Loucy (cell line): ENCODE results near the gene ANXA11.

Source experiments
- H2AFZ ChIP-seq: fragments of 200-600 bp; sonication (generic); 2 replicates; pipeline ENCODE4 v1.6.0; 2016; ENCODE audit warnings: antibody characterized with exemption, mild to moderate bottlenecking, low read length, moderate library complexity
- H3F3A ChIP-seq: fragments of 200-600 bp; 2 replicates; pipeline ENCODE4 v1.6.0; 2016; ENCODE audit warnings: antibody characterized with exemption, low read depth, mild to moderate bottlenecking
- H3K27me3 ChIP-seq: fragments of 200-600 bp; sonication (generic); 2 replicates; pipeline ENCODE4 v1.6.1; 2014; ENCODE audit warnings: low read length, mild to moderate bottlenecking; ENCODE audit not compliant: insufficient read depth, poor library complexity, severe bottlenecking
- H3K36me3 ChIP-seq: fragments of 200-600 bp; sonication (generic); 2 replicates; pipeline ENCODE4 v1.6.1; 2016; ENCODE audit warnings: low read length; ENCODE audit not compliant: insufficient read depth
- H3K4me1 ChIP-seq: fragments of 200-600 bp; sonication (generic); 2 replicates; pipeline ENCODE4 v1.5.1; 2014; ENCODE audit warnings: low read length, mild to moderate bottlenecking; ENCODE audit not compliant: insufficient read depth, poor library complexity, severe bottlenecking
- H3K4me2 ChIP-seq: fragments of 200-600 bp; sonication (generic); 2 replicates; pipeline ENCODE4 v1.6.0; 2014; ENCODE audit warnings: antibody characterized with exemption, low read length, low read depth, mild to moderate bottlenecking; ENCODE audit not compliant: poor library complexity, severe bottlenecking
- H3K4me3 ChIP-seq: fragments of 200-600 bp; sonication (generic); 2 replicates; pipeline ENCODE4 v1.5.1; 2014; ENCODE audit warnings: low read length, mild to moderate bottlenecking, mixed read lengths; ENCODE audit not compliant: poor library complexity, severe bottlenecking
- H3K79me2 ChIP-seq: fragments of 200-600 bp; sonication (generic); 2 replicates; pipeline ENCODE4 v1.6.1; 2014; ENCODE audit warnings: low read length; ENCODE audit not compliant: insufficient read depth
- H3K9ac ChIP-seq: fragments of 200-600 bp; sonication (generic); 2 replicates; pipeline ENCODE4 v1.6.0; 2014; ENCODE audit warnings: mild to moderate bottlenecking, low read depth, low read length, moderate library complexity; ENCODE audit not compliant: poor library complexity, severe bottlenecking
- H3K9me2 ChIP-seq: fragments of 200-600 bp; sonication (generic); replicated peaks from 2 replicates; pipeline ENCODE4 v1.6.1; 2016; ENCODE audit warnings: low read depth, low read length, mixed read lengths
- H3K9me3 ChIP-seq: fragments of 200-600 bp; sonication (generic); 2 replicates; pipeline ENCODE4 v1.6.1; 2014; ENCODE audit warnings: mild to moderate bottlenecking, antibody characterized with exemption, low read length, low read depth; ENCODE audit not compliant: insufficient read depth
- H4K20me1 ChIP-seq: fragments of 200-600 bp; sonication (generic); 2 replicates; pipeline ENCODE4 v1.6.0; 2014; ENCODE audit warnings: antibody characterized with exemption, low read length, mild to moderate bottlenecking; ENCODE audit not compliant: insufficient read depth, poor library complexity, severe bottlenecking
- CTCF ChIP-seq: fragments of 200-600 bp; sonication (generic); conservative IDR thresholded peaks from 2 replicates; pipeline ENCODE4 v1.5.1; 2014; ENCODE audit warnings: mild to moderate bottlenecking, antibody characterized with exemption, low read length
- EZH2phosphoT487 ChIP-seq: fragments of 200-600 bp; IDR thresholded peaks from 2 replicates; pipeline ENCODE4 v1.6.1; 2018; ENCODE audit warnings: antibody characterized with exemption, mild to moderate bottlenecking, moderate library complexity, borderline replicate concordance

ANXA11 gene

GRCh38 chr10:80156216-80156615 lies 49.1 kb downstream of the ANXA11 start:
- no peaks in the 10 kb centered on the region for H4K20me1 ChIP-seq
- no peak overlapping the region for H2AFZ ChIP-seq
- no peaks in the 10 kb centered on the region for H3K9me2 ChIP-seq
- no peaks in the 10 kb centered on the region for H3K9me3 ChIP-seq
- no peak overlapping the region for H3K4me3 ChIP-seq
- no peak for TF ChIP-seq EZH2phosphoT487
- no peak for TF ChIP-seq CTCF
- H3K4me2 ChIP-seq, result no peak overlapping the region
- no peaks in the 10 kb centered on the region for H3F3A ChIP-seq
- H3K36me3 ChIP-seq, result peaks cover 72% of the 10 kb centered on the region; the same call in 1 of the 2 replicates
- no peak overlapping the region for H3K9ac ChIP-seq
- H3K27me3 ChIP-seq, result no peaks in the 10 kb centered on the region
- H3K4me1 ChIP-seq, result no peaks in the 10 kb centered on the region
- no peaks in the 10 kb centered on the region for H3K79me2 ChIP-seq

GRCh38 chr10:80155696-80156215 lies 49.6 kb downstream of the ANXA11 start:
- H3K4me1 ChIP-seq, result no peaks in the 10 kb centered on the region
- H3K36me3 ChIP-seq, result peaks cover 71% of the 10 kb centered on the region; the same call in 1 of the 2 replicates
- H2AFZ ChIP-seq, result no peak overlapping the region

DNA sequence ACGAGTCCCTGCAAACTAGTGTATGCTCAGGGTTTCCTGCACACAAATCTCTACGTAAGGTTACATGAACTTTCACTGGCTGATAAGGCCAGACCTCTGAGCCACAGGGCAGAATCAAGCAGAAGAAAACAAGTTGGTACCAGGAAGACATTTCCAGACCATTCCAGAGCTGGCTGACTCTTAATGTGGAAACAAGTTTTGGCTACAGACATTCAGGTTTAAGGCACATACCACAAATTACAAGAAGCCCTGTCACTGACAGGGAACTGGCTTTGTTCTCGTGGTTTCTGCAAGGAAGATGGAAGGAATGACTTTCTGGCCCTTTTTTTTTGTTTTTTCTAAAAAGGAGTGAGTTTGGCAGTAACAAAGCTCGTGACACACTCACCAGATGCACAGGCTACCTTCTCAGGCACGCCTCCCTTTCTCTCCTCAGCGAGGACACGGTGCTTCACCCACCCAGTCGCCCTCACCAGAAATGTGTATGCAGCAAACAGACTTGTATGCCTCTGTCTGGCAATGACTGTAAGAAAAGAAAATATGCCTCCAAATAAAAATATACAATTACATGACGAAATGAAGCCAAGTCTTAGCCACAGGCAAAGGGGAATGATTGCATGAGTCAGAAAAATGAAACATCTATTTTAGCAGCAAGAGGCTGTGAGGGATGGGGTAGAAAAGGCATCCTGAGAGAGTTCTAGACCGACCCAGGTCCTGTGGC lies 50.2 kb downstream of the ANXA11 start:
- no peak overlapping the region for H3K4me2 ChIP-seq
- H3K4me3 ChIP-seq, result no peak overlapping the region
- H3K9ac ChIP-seq, result no peak overlapping the region
- TF ChIP-seq EZH2phosphoT487 (no peak), CTCF (no peak)
- no peaks in the 10 kb centered on the region for H4K20me1 ChIP-seq
- H2AFZ ChIP-seq, result no peak overlapping the region
- no peaks in the 10 kb centered on the region for H3K4me1 ChIP-seq
- no peaks in the 10 kb centered on the region for H3K27me3 ChIP-seq
- no peaks in the 10 kb centered on the region for H3K9me3 ChIP-seq
- no peaks in the 10 kb centered on the region for H3K9me2 ChIP-seq
- H3K79me2 ChIP-seq, result no peaks in the 10 kb centered on the region
- peaks cover 73% of the 10 kb centered on the region; the same call in 1 of the 2 replicates for H3K36me3 ChIP-seq
- no peaks in the 10 kb centered on the region for H3F3A ChIP-seq

More at GRCh38 chr10:80155696-80156215, 49.6 kb downstream of the ANXA11 start:
- H3K4me2 ChIP-seq, result no peak overlapping the region
- H3K79me2 ChIP-seq, result no peaks in the 10 kb centered on the region
- no peaks in the 10 kb centered on the region for H3F3A ChIP-seq
- TF ChIP-seq CTCF, result no peak
- no peak for TF ChIP-seq EZH2phosphoT487
- no peak overlapping the region for H3K9ac ChIP-seq
- H4K20me1 ChIP-seq, result no peaks in the 10 kb centered on the region
- no peaks in the 10 kb centered on the region for H3K9me3 ChIP-seq
- no peaks in the 10 kb centered on the region for H3K9me2 ChIP-seq
- H3K27me3 ChIP-seq, result no peaks in the 10 kb centered on the region
- no peak overlapping the region for H3K4me3 ChIP-seq
